HFF-Myc (cell line): ENCODE measurements around the gene SOCS6.
"Not testable (repeated sequence)": the region's sequence is repeated elsewhere in the genome, so short reads cannot be mapped to it uniquely, and the experiment has no call there.

Experiments
- DNase-seq: peaks from one replicate; pipeline ENCODE4 v3.0.0-alpha.2; 2011; ENCODE audit warnings: low read depth; ENCODE audit errors: extremely low read depth
- H3K4me3 ChIP-seq: replicated peaks from 2 replicates; pipeline ENCODE4 v1.5.1; 2011; ENCODE audit warnings: low read depth, mild to moderate bottlenecking, control low read depth, low read length
- CTCF ChIP-seq: IDR thresholded peaks from 2 replicates; pipeline ENCODE4 v1.5.1; 2012; ENCODE audit warnings: mild to moderate bottlenecking, low read depth, low read length, control low read depth; ENCODE audit errors: missing control alignments

The SOCS6 gene, protein sequence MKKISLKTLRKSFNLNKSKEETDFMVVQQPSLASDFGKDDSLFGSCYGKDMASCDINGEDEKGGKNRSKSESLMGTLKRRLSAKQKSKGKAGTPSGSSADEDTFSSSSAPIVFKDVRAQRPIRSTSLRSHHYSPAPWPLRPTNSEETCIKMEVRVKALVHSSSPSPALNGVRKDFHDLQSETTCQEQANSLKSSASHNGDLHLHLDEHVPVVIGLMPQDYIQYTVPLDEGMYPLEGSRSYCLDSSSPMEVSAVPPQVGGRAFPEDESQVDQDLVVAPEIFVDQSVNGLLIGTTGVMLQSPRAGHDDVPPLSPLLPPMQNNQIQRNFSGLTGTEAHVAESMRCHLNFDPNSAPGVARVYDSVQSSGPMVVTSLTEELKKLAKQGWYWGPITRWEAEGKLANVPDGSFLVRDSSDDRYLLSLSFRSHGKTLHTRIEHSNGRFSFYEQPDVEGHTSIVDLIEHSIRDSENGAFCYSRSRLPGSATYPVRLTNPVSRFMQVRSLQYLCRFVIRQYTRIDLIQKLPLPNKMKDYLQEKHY

DNA sequence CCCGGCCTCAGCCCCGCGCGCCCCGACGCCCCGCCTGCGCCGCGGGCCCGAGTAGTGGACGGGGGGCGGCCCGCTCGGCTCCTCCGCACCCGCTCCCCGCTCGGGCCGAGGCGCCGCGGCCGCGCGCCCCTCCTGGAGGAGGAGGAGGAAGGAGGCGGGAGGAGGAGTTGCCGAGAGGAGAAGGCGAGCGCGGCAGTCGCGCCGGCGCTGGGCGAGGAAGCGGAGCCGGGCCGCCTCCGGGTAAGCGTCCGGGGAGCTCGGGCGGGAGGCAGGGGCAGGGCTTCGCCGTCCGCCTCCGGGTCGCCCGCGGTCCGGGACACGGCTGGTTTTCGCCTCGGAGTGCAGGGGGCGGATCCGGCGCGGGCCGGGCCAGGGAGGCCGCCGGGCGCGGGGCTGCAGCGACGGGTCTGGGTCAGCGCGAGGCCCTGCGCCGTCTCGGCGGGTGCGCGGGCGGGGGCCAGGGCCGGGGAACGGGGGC, at the start of gene SOCS6:
SOCS6 (plus strand) TSS at position 195 of the 478 bp plus-strand sequence. CDS start 35,624 bp downstream, outside the sequence.
- H3K4me3 ChIP-seq, result peak within 1 kb of the TSS; percentile 74
- no peak for DNase-seq
- TF ChIP-seq CTCF, result no peak

GRCh38 chr18:70243131-70243929, 45.5 kb upstream of the SOCS6 start:
- DNase-seq, result no peak
- no peak overlapping the region for H3K4me3 ChIP-seq

GRCh38 chr18:70246061-70246466, 42.8 kb upstream of the SOCS6 start:
- no peak for DNase-seq
- TF ChIP-seq CTCF, result no peak

More at GRCh38 chr18:70243131-70243929, 45.5 kb upstream of the SOCS6 start:
- no peak for TF ChIP-seq CTCF

DNA sequence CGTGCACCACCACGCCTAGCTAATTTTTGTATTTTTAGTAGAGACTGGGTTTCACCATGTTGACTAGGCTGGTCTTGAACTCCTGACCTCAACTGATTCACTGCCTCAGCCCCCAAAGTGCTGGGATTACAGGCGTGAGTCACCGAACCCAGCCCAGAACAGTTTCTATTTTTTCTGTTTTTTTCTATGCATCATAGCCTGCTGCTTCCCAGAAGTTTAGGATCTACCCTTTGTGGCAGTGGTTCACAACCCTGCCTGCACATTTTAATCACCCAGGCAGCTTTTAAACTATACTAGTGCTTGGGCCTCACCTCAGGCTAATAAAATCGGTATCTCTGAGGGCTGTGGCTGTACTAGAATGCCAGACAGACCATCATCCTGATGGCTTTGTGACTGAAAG, 39.7 kb upstream of the SOCS6 start:
- no peak for DNase-seq
- TF ChIP-seq CTCF, result no peak
- no peak overlapping the region for H3K4me3 ChIP-seq

More at GRCh38 chr18:70246061-70246466, 42.8 kb upstream of the SOCS6 start:
- no peak overlapping the region for H3K4me3 ChIP-seq

GRCh38 chr18:70249861-70250260, 39.0 kb upstream of the SOCS6 start:
- not testable (repeated sequence) for H3K4me3 ChIP-seq, DNase-seq

DNA sequence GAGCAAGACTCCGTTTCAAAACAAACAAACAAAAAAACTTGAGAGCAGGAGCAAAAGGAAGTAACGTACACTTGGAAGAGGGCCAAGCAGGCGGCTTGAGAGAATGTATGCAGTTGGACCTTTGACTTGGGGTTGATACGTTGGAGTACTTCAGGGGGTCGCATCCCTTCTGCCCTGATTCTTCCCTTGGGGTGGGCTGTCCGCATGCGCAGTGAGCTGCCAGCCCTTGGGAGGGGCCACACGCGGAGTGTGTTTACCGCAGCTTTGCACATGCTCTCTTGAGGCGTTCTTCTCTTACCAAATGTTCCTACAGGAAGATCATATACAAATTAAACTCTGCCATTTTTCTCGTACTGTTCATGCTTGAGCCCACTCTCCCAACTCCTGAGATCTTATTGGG, 38.1 kb upstream of the SOCS6 start:
- TF ChIP-seq CTCF, result no peak
- H3K4me3 ChIP-seq, result no peak overlapping the region
- no peak for DNase-seq

GRCh38 chr18:70256184-70256583, 32.7 kb upstream of the SOCS6 start:
- DNase-seq, result no peak
- TF ChIP-seq CTCF, result no peak
- no peak overlapping the region for H3K4me3 ChIP-seq
